Calu3 (cell line): Measurements from ENCODE around the gene TMEM271. TPM values are rescaled to one million over a fixed set of nuclear protein-coding genes. Genes with fewer than 3 reads are reported as not detected.
"Not testable (repeated sequence)": the region's sequence is repeated elsewhere in the genome, so short reads cannot be mapped to it uniquely, and the experiment has no call there.

Experiments
- BruUV-seq: library from RNA; stranded (reverse); fragments of 400-500 nt; replicated peaks from 2 replicates; lab custom pipeline; 2021; lab: Mats Ljungman, UMichigan
- CTCF ChIA-PET: fragments of 300-600 bp; sonication (Branson Sonifier 250); formaldehyde crosslinking; loops from one replicate; lab custom pipeline; 2022; ENCODE audit warnings: antibody characterized with exemption; lab: Charles Lee
- DNase-seq: peaks from one replicate; pipeline ENCODE4 v3.0.0; 2022
- H3K27ac Mint-ChIP-seq: one replicate; pipeline ENCODE4 v1.8.0; 2022; ENCODE audit warnings: mixed read lengths; ENCODE audit not compliant: unreplicated experiment
- H3K27me3 Mint-ChIP-seq: one replicate; pipeline ENCODE4 v1.8.0; 2022; ENCODE audit warnings: mixed read lengths; ENCODE audit not compliant: unreplicated experiment
- H3K36me3 Mint-ChIP-seq: one replicate; pipeline ENCODE4 v1.8.0; 2022; ENCODE audit warnings: mild to moderate bottlenecking, moderate library complexity, mixed read lengths; ENCODE audit not compliant: insufficient read depth, unreplicated experiment
- H3K4me1 Mint-ChIP-seq: one replicate; pipeline ENCODE4 v1.8.0; 2022; ENCODE audit warnings: mild to moderate bottlenecking, low read depth, mixed read lengths; ENCODE audit not compliant: unreplicated experiment
- H3K4me3 Mint-ChIP-seq: one replicate; pipeline ENCODE4 v1.8.0; 2022; ENCODE audit warnings: mild to moderate bottlenecking, low read depth, moderate library complexity, mixed read lengths; ENCODE audit not compliant: unreplicated experiment
- H3K9me3 Mint-ChIP-seq: one replicate; pipeline ENCODE4 v1.8.0; 2022; ENCODE audit warnings: low read depth, mixed read lengths; ENCODE audit not compliant: unreplicated experiment
- CTCF ChIP-seq: fragments of 200-600 bp; IDR thresholded peaks from one replicate; pipeline ENCODE4 v1.8.0; 2022; ENCODE audit warnings: antibody characterized with exemption; ENCODE audit not compliant: unreplicated experiment
- intact Hi-C: fragments of 100-400 bp; cut with micrococcal nuclease; formaldehyde crosslinking; loops from one replicate; pipeline ENCODE4 v1.10.0; 2022; ENCODE audit not compliant: unreplicated experiment
- total RNA-seq: library from RNA; stranded (reverse); gene quantifications from 2 replicates; pipeline ENCODE4 v1.2.3, GENCODE V29; 2022

Gene TMEM271
- total RNA-seq, 1 experiment from 2014 or later, result not detected

GRCh38 chr4:561426-561825 lies 14.7 kb downstream of the TMEM271 start:
- intact Hi-C loops, result no loop called here
- Mint-ChIP-seq H3K27ac (no peak overlapping the region), H3K36me3 (no peaks in the 10 kb centered on the region), H3K4me1 (no peaks in the 10 kb centered on the region), H3K4me3 (no peak overlapping the region), H3K9me3 (peaks cover 3% of the 10 kb centered on the region), H3K27me3 (no peaks in the 10 kb centered on the region)
- no peak for TF ChIP-seq CTCF
- DNase-seq, result no peak
- CTCF ChIA-PET, result interaction anchor here (0.5 kb wide), 1 partner anchor 342 kb away, joined by 3 read pairs; no protein-coding TSS in a partner anchor
- BruUV-seq, result no TSS peak

GRCh38 chr4:560731-561291 lies 15.3 kb downstream of the TMEM271 start:
- intact Hi-C loops, result no loop called here
- no peaks in the 10 kb centered on the region for H3K27me3 Mint-ChIP-seq
- no peaks in the 10 kb centered on the region for H3K4me1 Mint-ChIP-seq
- TF ChIP-seq CTCF, result no peak
- H3K27ac Mint-ChIP-seq, result no peak overlapping the region
- no peak overlapping the region for H3K4me3 Mint-ChIP-seq
- peaks cover 3% of the 10 kb centered on the region for H3K9me3 Mint-ChIP-seq
- H3K36me3 Mint-ChIP-seq, result no peaks in the 10 kb centered on the region
- CTCF ChIA-PET, result interaction anchor here (0.5 kb wide), 1 partner anchor 341 kb away, joined by 3 read pairs; no protein-coding TSS in a partner anchor
- no peak for DNase-seq
- BruUV-seq, result no TSS peak

GRCh38 chr4:560061-560460 lies 16.0 kb downstream of the TMEM271 start:
- CTCF ChIA-PET, result no interaction called here
- intact Hi-C loops, result no loop called here
- no TSS peak for BruUV-seq
- no peak overlapping the region for H3K4me3 Mint-ChIP-seq
- DNase-seq, result no peak
- H3K9me3 Mint-ChIP-seq, result peaks cover 3% of the 10 kb centered on the region
- no peaks in the 10 kb centered on the region for H3K27me3 Mint-ChIP-seq
- no peak for TF ChIP-seq CTCF
- no peaks in the 10 kb centered on the region for H3K36me3 Mint-ChIP-seq
- H3K4me1 Mint-ChIP-seq, result no peaks in the 10 kb centered on the region
- no peak overlapping the region for H3K27ac Mint-ChIP-seq

- Mint-ChIP-seq H3K27me3 (no peaks in the 10 kb centered on the region), H3K4me1 (no peaks in the 10 kb centered on the region), H3K27ac (no peak overlapping the region), H3K4me3 (no peak overlapping the region), H3K36me3 (no peaks in the 10 kb centered on the region), H3K9me3 (peaks cover 2% of the 10 kb centered on the region)
- no peak for DNase-seq
- no peak for TF ChIP-seq CTCF
- intact Hi-C loops, result no loop called here
- BruUV-seq, result no TSS peak
- CTCF ChIA-PET, result no interaction called here
These were observed 20.4 kb downstream of the TMEM271 start for GRCh38 chr4:555566-556275.

GRCh38 chr4:554793-555320 lies 21.2 kb downstream of the TMEM271 start:
- H3K4me3 Mint-ChIP-seq, intact Hi-C loops, H3K27ac Mint-ChIP-seq, DNase-seq, BruUV-seq, H3K27me3 Mint-ChIP-seq, CTCF ChIA-PET, H3K4me1 Mint-ChIP-seq, H3K9me3 Mint-ChIP-seq, H3K36me3 Mint-ChIP-seq: not testable (repeated sequence)
